K562 (cell line): Measurements from ENCODE around the gene CNPY4. TPM values are rescaled to one million over a fixed set of nuclear protein-coding genes. Genes with fewer than 3 reads are reported as not detected.

Experiments used
- ERF ChIP-seq: fragments of 450-650 bp; formaldehyde crosslinking; IDR thresholded peaks from 2 replicates; pipeline ENCODE4 v1.4.0; 2020; ENCODE audit warnings: mild to moderate bottlenecking, mixed read lengths
- FOXM1 ChIP-seq, 2 experiments: fragments of 450-650 bp in 1 of 2; sonication (generic) in 1 of 2; formaldehyde crosslinking in 1 of 2; IDR thresholded peaks; 2 replicates each; pipeline versions ENCODE4 v1.6.1 to v1.9.0; 2017 to 2022; ENCODE audit warnings: low read depth in 2 of 2, mild to moderate bottlenecking in 2 of 2, missing genetic modification reagents in 1 of 2, moderate library complexity in 1 of 2
- HMGN3 ChIP-seq: IDR thresholded peaks from 2 replicates; pipeline ENCODE4 v1.6.1; 2011; ENCODE audit warnings: borderline replicate concordance, low read depth, mild to moderate bottlenecking, mixed read lengths, low read length; ENCODE audit not compliant: insufficient read length; ENCODE audit errors: extremely low read depth
- HNRNPLL ChIP-seq: fragments of 200-400 bp; formaldehyde crosslinking; IDR thresholded peaks from 2 replicates; pipeline ENCODE4 v1.6.1; 2017; ENCODE audit warnings: low read length, low read depth, mild to moderate bottlenecking; ENCODE audit not compliant: poor library complexity, severe bottlenecking
- MAFF ChIP-seq: IDR thresholded peaks from 2 replicates; pipeline ENCODE4 v1.6.1; 2012; ENCODE audit warnings: low read length, improper control_type of control experiment
- PHB ChIP-seq: fragments of 250-450 bp; sonication (Bioruptor Pico); IDR thresholded peaks from 2 replicates; pipeline ENCODE4 v1.5.0; 2021
- POU5F1 ChIP-seq: fragments of 150-350 bp; IDR thresholded peaks from 2 replicates; pipeline ENCODE4 v1.6.1; 2014; ENCODE audit warnings: borderline replicate concordance, low read length, low read depth, mild to moderate bottlenecking; ENCODE audit not compliant: partially characterized antibody
- PTRF ChIP-seq: fragments of 450-650 bp; IDR thresholded peaks from 2 replicates; pipeline ENCODE4 v1.6.1; 2016; ENCODE audit warnings: mild to moderate bottlenecking, missing genetic modification characterization, missing compliant biosample characterization
- RFX7 ChIP-seq: fragments of 250-450 bp; sonication (Bioruptor Pico); IDR thresholded peaks from 2 replicates; pipeline ENCODE4 v1.5.1; 2021; ENCODE audit warnings: mild to moderate bottlenecking
- SAFB2 ChIP-seq: fragments of 200-400 bp; formaldehyde crosslinking; IDR thresholded peaks from 2 replicates; pipeline ENCODE4 v1.6.1; 2018; ENCODE audit warnings: borderline replicate concordance, low read length, low read depth, moderate library complexity; ENCODE audit not compliant: severe bottlenecking
- SLC30A9 ChIP-seq: fragments of 250-450 bp; sonication (Bioruptor Pico); IDR thresholded peaks from 2 replicates; pipeline ENCODE4 v1.8.0; 2022; ENCODE audit warnings: mild to moderate bottlenecking, moderate library complexity
- STAT5B ChIP-seq: fragments of 250-450 bp; sonication (Bioruptor Pico); IDR thresholded peaks from 2 replicates; pipeline ENCODE4 v1.8.0; 2021; ENCODE audit warnings: mild to moderate bottlenecking, inconsistent platforms
- TAF1 ChIP-seq: IDR thresholded peaks from 2 replicates; pipeline ENCODE4 v1.6.1; 2011; ENCODE audit warnings: mild to moderate bottlenecking, low read length, moderate library complexity; ENCODE audit not compliant: insufficient read depth, control insufficient read depth, severe bottlenecking; ENCODE audit errors: extremely low read depth
- ZNF274 ChIP-seq: IDR thresholded peaks from 2 replicates; pipeline ENCODE4 v1.6.1; 2011; ENCODE audit warnings: low read depth, mild to moderate bottlenecking, low read length, moderate library complexity, borderline replicate concordance
- ZSCAN29 ChIP-seq: fragments of 450-650 bp; IDR thresholded peaks from 2 replicates; pipeline ENCODE4 v1.6.1; 2017
- polyA plus RNA-seq, 8 experiments: library from polyadenylated mRNA; depleted of rRNA in 4 of 8; stranded (reverse) in 5 of 8; unstranded in 3 of 8; fragments of >200 nt; fragmentation: Nextera tagmentation in 2 of 8; fragmentation: Illumina TruSeq in 1 of 8; extraction: Ambion mirVana in 2 of 8; extraction: Trizol in 1 of 8; gene quantifications; 2 replicates each; pipeline versions ENCODE4 v1.2.1 to v1.2.3, GENCODE V29; 2011 to 2014; ENCODE audit warnings: inconsistent platforms in 1 of 8, missing spikeins in 1 of 8
- total RNA-seq, 7 experiments: library from RNA; depleted of rRNA in 6 of 7; stranded (reverse); fragments of >200 nt in 6 of 7; fragmentation: Illumina TruSeq in 2 of 7; extraction: Trizol in 2 of 7; gene quantifications; 2 replicates each; pipeline versions ENCODE4 v1.2.1 to v1.2.3, GENCODE V29; 2011 to 2021; ENCODE audit warnings: low replicate concordance in 1 of 7
- TF ChIP-seq, protein P1 (sequence below), 3 experiments: fragments of 200-800 bp in 1 of 3; fragments of 250-450 bp in 1 of 3; fragments of 450-650 bp in 1 of 3; sonication (Bioruptor Pico) in 1 of 3; sonication (Bioruptor generic) in 1 of 3; formaldehyde crosslinking in 1 of 3; IDR thresholded peaks; 2 replicates each; pipeline versions ENCODE4 v1.6.1 to v1.8.0; 2016 to 2022; ENCODE audit warnings: mild to moderate bottlenecking in 2 of 3, missing genetic modification characterization in 2 of 3, missing compliant biosample characterization in 1 of 3, moderate library complexity in 1 of 3
- TF ChIP-seq, protein P2 (sequence below): sonication (generic); formaldehyde crosslinking; IDR thresholded peaks from 2 replicates; pipeline ENCODE4 v1.8.0; 2023; ENCODE audit warnings: missing genetic modification reagents, mild to moderate bottlenecking, borderline replicate concordance

Gene CNPY4
- total and polyA plus RNA-seq, 9 of the 15 experiments (the other 6 are each of a cell fraction or from before 2014, with no cell fraction given) = 1.9 to 11.2 (median 7.0) TPM

DNA sequence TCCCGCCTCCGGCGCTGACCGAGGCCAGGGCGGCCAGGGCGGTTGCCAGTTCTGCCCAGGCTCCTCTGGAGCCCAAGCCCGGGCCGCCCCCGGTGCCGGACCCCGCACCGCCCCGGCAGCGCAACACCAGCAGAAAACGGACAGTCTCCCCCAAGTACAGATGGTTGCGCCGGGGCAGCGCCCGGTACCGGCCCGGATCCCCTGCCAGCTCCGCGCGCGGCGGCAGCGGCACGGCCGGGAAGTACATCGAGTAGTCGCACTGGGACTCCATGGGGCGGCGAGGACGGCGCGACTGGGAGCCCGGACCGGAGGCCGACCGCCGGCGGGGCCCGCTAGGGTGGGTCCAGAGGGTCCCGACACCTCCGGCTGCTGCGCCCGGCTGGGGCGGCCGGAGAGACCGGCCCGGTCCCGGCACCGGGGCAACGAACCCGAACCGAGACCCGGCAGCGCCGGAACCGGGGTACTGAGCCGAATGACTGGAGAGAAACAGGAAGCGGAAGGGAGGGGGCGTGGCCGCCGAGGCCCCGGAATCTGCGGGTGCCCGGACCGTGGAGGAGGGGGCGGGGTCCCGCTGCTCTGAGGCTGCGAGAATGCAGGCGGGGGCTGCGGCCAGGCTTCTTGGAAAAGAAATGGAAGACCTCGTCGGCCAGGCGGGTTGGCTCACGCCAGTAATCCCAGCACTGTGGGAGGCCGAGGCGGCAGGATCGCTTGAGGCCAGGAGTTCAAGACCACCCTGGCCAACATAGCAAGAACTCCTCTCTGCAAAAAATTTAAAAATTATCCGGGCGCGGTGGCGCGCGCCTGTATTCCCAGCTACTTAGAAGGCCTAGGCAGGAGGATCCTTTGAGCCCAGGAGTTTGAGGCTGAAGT is 39.0 kb downstream of the CNPY4 start, which contains the start of gene TRAPPC14 (continued):
- TF ChIP-seq, protein P1, sequence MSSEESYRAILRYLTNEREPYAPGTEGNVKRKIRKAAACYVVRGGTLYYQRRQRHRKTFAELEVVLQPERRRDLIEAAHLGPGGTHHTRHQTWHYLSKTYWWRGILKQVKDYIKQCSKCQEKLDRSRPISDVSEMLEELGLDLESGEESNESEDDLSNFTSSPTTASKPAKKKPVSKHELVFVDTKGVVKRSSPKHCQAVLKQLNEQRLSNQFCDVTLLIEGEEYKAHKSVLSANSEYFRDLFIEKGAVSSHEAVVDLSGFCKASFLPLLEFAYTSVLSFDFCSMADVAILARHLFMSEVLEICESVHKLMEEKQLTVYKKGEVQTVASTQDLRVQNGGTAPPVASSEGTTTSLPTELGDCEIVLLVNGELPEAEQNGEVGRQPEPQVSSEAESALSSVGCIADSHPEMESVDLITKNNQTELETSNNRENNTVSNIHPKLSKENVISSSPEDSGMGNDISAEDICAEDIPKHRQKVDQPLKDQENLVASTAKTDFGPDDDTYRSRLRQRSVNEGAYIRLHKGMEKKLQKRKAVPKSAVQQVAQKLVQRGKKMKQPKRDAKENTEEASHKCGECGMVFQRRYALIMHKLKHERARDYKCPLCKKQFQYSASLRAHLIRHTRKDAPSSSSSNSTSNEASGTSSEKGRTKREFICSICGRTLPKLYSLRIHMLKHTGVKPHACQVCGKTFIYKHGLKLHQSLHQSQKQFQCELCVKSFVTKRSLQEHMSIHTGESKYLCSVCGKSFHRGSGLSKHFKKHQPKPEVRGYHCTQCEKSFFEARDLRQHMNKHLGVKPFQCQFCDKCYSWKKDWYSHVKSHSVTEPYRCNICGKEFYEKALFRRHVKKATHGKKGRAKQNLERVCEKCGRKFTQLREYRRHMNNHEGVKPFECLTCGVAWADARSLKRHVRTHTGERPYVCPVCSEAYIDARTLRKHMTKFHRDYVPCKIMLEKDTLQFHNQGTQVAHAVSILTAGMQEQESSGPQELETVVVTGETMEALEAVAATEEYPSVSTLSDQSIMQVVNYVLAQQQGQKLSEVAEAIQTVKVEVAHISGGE (CRISPR knock-in tag; IDR thresholded peaks at IDR 0.05) = peak; percentile 41 to 93 (median 73); a peak in 5 of 6 replicates
- TF ChIP-seq ERF (CRISPR knock-in tag) (no peak), HMGN3 (peak; percentile 83), SLC30A9 (CRISPR knock-in tag) (no peak), ZNF274 (no peak; the same call in 1 of the 2 replicates), PTRF (tag) (0 out of 2 replicates have a peak, but pooled peaks have one; percentile 28), RFX7 (CRISPR knock-in tag) (no peak), POU5F1 (no peak), MAFF (no peak), PHB (CRISPR knock-in tag) (no peak), SAFB2 (no peak), TAF1 (peak; percentile 81), HNRNPLL (peak; percentile 57), ZSCAN29 (no peak), FOXM1 (IDR thresholded peaks at IDR 0.05; ENCODE audit: low read depth) (no peak), FOXM1 (CRISPR knock-in tag; IDR thresholded peaks at IDR 0.05; ENCODE audit: low read depth) (no peak), STAT5B (no peak)
- TF ChIP-seq, protein P2, sequence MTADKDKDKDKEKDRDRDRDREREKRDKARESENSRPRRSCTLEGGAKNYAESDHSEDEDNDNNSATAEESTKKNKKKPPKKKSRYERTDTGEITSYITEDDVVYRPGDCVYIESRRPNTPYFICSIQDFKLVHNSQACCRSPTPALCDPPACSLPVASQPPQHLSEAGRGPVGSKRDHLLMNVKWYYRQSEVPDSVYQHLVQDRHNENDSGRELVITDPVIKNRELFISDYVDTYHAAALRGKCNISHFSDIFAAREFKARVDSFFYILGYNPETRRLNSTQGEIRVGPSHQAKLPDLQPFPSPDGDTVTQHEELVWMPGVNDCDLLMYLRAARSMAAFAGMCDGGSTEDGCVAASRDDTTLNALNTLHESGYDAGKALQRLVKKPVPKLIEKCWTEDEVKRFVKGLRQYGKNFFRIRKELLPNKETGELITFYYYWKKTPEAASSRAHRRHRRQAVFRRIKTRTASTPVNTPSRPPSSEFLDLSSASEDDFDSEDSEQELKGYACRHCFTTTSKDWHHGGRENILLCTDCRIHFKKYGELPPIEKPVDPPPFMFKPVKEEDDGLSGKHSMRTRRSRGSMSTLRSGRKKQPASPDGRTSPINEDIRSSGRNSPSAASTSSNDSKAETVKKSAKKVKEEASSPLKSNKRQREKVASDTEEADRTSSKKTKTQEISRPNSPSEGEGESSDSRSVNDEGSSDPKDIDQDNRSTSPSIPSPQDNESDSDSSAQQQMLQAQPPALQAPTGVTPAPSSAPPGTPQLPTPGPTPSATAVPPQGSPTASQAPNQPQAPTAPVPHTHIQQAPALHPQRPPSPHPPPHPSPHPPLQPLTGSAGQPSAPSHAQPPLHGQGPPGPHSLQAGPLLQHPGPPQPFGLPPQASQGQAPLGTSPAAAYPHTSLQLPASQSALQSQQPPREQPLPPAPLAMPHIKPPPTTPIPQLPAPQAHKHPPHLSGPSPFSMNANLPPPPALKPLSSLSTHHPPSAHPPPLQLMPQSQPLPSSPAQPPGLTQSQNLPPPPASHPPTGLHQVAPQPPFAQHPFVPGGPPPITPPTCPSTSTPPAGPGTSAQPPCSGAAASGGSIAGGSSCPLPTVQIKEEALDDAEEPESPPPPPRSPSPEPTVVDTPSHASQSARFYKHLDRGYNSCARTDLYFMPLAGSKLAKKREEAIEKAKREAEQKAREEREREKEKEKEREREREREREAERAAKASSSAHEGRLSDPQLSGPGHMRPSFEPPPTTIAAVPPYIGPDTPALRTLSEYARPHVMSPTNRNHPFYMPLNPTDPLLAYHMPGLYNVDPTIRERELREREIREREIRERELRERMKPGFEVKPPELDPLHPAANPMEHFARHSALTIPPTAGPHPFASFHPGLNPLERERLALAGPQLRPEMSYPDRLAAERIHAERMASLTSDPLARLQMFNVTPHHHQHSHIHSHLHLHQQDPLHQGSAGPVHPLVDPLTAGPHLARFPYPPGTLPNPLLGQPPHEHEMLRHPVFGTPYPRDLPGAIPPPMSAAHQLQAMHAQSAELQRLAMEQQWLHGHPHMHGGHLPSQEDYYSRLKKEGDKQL (CRISPR knock-in tag) = no peak
